Measurements from ENCODE around the gene PLA2G4B.

Gene PLA2G4B

GRCh38 chr15:41858756-41859155 lies 20.1 kb downstream of the PLA2G4B start:
- TF ChIP-seq CTCF (conservative IDR thresholded peaks at IDR 0.05) = no peak
- no peak overlapping the region for H3K27ac ChIP-seq

- no peak for TF ChIP-seq CTCF (conservative IDR thresholded peaks at IDR 0.05)
Observed at GRCh38 chr15:41860049-41860828, 21.6 kb downstream of the PLA2G4B start.

GRCh38 chr15:41861736-41862356 lies 23.2 kb downstream of the PLA2G4B start:
- H3K27ac ChIP-seq = peak overlapping the region; percentile 45; the same call in 1 of the 2 replicates
- no peak for TF ChIP-seq CTCF (conservative IDR thresholded peaks at IDR 0.05)

More at GRCh38 chr15:41860049-41860828, 21.6 kb downstream of the PLA2G4B start:
- no peak overlapping the region for H3K27ac ChIP-seq

- no peak for TF ChIP-seq CTCF (conservative IDR thresholded peaks at IDR 0.05)
- peak overlapping the region; percentile 45; the same call in 1 of the 2 replicates for H3K27ac ChIP-seq
Observed at GRCh38 chr15:41862515-41863116, 24.0 kb downstream of the PLA2G4B start.

- no peak overlapping the region for H3K27ac ChIP-seq
- TF ChIP-seq CTCF (conservative IDR thresholded peaks at IDR 0.05) = no peak
Observed at GRCh38 chr15:41865490-41866055, 26.9 kb downstream of the PLA2G4B start.

GRCh38 chr15:41866263-41866703 lies 27.6 kb downstream of the PLA2G4B start:
- TF ChIP-seq CTCF (conservative IDR thresholded peaks at IDR 0.05) = no peak
- H3K27ac ChIP-seq = no peak overlapping the region
